ENCODE results near the gene HMGCLL1.

GRCh38 chr6:55423933-55424332 is 155.1 kb downstream of the HMGCLL1 start:
- TF ChIP-seq, protein P1, sequence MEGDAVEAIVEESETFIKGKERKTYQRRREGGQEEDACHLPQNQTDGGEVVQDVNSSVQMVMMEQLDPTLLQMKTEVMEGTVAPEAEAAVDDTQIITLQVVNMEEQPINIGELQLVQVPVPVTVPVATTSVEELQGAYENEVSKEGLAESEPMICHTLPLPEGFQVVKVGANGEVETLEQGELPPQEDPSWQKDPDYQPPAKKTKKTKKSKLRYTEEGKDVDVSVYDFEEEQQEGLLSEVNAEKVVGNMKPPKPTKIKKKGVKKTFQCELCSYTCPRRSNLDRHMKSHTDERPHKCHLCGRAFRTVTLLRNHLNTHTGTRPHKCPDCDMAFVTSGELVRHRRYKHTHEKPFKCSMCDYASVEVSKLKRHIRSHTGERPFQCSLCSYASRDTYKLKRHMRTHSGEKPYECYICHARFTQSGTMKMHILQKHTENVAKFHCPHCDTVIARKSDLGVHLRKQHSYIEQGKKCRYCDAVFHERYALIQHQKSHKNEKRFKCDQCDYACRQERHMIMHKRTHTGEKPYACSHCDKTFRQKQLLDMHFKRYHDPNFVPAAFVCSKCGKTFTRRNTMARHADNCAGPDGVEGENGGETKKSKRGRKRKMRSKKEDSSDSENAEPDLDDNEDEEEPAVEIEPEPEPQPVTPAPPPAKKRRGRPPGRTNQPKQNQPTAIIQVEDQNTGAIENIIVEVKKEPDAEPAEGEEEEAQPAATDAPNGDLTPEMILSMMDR (IDR thresholded peaks at IDR 0.05): no peak
- no peak for TF ChIP-seq POLR2A (IDR thresholded peaks at IDR 0.05)

All from lower leg skin (tissue), 3 donors.